Stimulated activated effector memory CD8-positive, alpha-beta T cell treated with anti-CD3 and anti-CD28 coated beads, Interleukin-12 subunit alpha, Interleukin-12 subunit beta, amount 100 ng/mL, for 72 hours (primary cell): ENCODE measurements around the gene YEATS2.
A peak's percentile ranks its signal among the peaks of the same experiment; 100 is the strongest.
"Not testable (repeated sequence)": the region's sequence is repeated elsewhere in the genome, so short reads cannot be mapped to it uniquely, and the experiment has no call there.

Source experiments
- ATAC-seq: fragments of 150-1000 bp; cut with Tn5 transposase; 2 replicates; pipeline ENCODE4 v1.10.0; 2021
- DNase-seq, 2 donors: peaks; one replicate each; pipeline ENCODE4 v3.0.0; 2021 to 2022; ENCODE audit warnings: low spot score in 2 of 2
- H3K27ac Mint-ChIP-seq: one replicate; pipeline ENCODE4 v1.8.0; 2022; ENCODE audit warnings: mild to moderate bottlenecking, mixed read lengths
- H3K36me3 Mint-ChIP-seq: one replicate; pipeline ENCODE4 v1.8.0; 2022; ENCODE audit warnings: mild to moderate bottlenecking, mixed read lengths
- H3K4me1 Mint-ChIP-seq: one replicate; pipeline ENCODE4 v1.8.0; 2022; ENCODE audit warnings: mixed read lengths
- H3K4me3 Mint-ChIP-seq: one replicate; pipeline ENCODE4 v1.8.0; 2022; ENCODE audit warnings: mild to moderate bottlenecking, mixed read lengths
- H3K9me3 Mint-ChIP-seq: one replicate; pipeline ENCODE4 v1.8.0; 2022; ENCODE audit warnings: mixed read lengths

The YEATS2 gene

GRCh38 chr3:183779896-183780465, 82.4 kb downstream of the YEATS2 start:
- Mint-ChIP-seq H3K9me3 (no peaks in the 10 kb centered on the region), H3K4me3 (no peak overlapping the region), H3K4me1 (no peaks in the 10 kb centered on the region), H3K36me3 (peaks cover 100% of the 10 kb centered on the region), H3K27ac (no peak overlapping the region)
- DNase-seq (no peak), ATAC-seq (no peak)

DNA sequence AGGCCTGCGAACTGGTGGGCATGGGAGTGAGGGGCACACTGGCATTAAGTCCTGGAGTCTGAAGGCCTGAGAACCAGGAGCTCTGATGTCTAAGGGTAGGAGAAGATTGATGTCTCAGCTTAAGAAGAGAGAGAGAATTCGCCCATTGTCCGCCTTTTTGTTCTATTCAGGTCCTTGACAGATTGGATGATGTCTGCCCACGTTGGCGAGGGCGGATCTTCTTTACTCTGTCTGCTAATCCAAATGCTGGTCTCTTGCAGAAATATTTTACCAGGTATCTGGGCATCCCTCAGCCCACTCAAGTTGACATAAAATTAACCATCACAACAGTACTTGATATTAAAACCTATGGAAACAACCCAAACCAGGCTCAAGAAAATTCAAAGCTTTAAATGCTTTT, 83.6 kb downstream of the YEATS2 start:
- Mint-ChIP-seq H3K27ac (no peak overlapping the region), H3K36me3 (peaks cover 100% of the 10 kb centered on the region), H3K9me3 (no peaks in the 10 kb centered on the region), H3K4me3 (no peak overlapping the region), H3K4me1 (no peaks in the 10 kb centered on the region)
- no peak for DNase-seq
- no peak for ATAC-seq

- Mint-ChIP-seq H3K36me3 (peaks cover 100% of the 10 kb centered on the region), H3K4me3 (no peak overlapping the region), H3K4me1 (no peaks in the 10 kb centered on the region), H3K27ac (no peak overlapping the region), H3K9me3 (no peaks in the 10 kb centered on the region)
- ATAC-seq (no peak), DNase-seq (no peak)
Observed at GRCh38 chr3:183782576-183783276, 85.1 kb downstream of the YEATS2 start.

- not testable (repeated sequence) for DNase-seq, H3K4me1 Mint-ChIP-seq, H3K9me3 Mint-ChIP-seq, H3K27ac Mint-ChIP-seq, ATAC-seq, H3K4me3 Mint-ChIP-seq
- H3K36me3 Mint-ChIP-seq, result peaks cover 100% of the 10 kb centered on the region
Observed at GRCh38 chr3:183784503-183784902, 86.9 kb downstream of the YEATS2 start.

DNA sequence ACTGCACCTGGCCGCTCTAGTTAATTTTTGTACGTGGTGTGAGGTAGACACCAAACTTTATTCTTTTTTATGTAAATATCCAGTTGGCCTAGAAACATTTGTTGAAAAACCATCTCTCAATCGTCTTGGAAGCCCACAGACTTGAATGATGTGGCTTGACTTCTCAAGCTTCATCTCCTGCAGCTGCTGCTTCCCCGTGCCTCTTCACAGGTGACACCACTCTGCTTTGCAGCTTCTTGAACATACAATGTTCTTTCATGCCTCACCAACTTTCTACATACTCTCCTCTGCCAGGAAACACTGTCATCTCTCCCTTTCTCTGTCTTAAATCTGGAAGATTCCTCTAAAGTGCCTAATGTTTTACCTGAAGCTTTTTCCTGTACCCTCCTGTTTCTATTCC, 92.2 kb downstream of the YEATS2 start:
- peaks cover 100% of the 10 kb centered on the region for H3K36me3 Mint-ChIP-seq
- no peak overlapping the region for H3K27ac Mint-ChIP-seq
- no peak for ATAC-seq
- H3K4me3 Mint-ChIP-seq, result no peak overlapping the region
- no peak for DNase-seq
- no peaks in the 10 kb centered on the region for H3K9me3 Mint-ChIP-seq
- no peaks in the 10 kb centered on the region for H3K4me1 Mint-ChIP-seq

DNA sequence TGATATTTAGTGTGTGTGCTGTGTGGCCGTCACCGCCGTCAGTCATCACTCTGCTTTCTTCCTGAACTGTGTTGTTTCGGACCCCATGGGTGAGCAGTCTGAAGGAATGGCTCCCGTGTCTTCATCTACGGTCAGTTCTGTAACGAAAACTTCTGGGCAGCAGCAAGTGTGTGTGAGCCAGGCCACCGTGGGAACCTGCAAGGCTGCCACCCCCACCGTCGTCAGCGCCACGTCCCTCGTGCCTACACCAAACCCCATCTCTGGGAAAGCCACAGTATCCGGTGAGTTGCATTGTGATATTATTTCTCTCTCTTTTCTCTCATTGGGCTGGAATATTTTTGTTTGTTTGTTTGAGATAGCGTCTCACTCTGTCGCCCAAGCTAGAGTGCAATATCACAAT, 93.1 kb downstream of the YEATS2 start:
- no peak for ATAC-seq
- Mint-ChIP-seq H3K27ac (no peak overlapping the region), H3K4me3 (no peak overlapping the region), H3K4me1 (no peaks in the 10 kb centered on the region), H3K36me3 (peaks cover 100% of the 10 kb centered on the region), H3K9me3 (no peaks in the 10 kb centered on the region)
- no peak for DNase-seq

DNA sequence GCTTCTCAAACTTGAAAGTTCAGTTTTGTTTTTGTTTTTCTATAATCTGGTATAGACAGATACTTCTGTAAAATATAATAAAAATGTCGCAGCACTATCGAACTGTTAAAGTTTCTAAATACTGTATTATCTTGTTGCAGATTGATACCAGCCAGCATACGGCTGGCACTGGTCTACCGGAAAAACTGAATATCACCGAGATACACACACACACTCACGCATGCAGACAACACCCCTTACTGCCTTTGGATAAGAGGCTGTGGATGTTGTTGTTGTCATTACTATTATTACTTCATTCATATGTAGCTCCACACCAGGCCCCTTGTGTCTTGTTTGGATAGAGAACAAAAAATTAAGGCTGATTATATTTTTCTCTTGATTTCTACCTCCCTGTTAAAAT, 95.4 kb downstream of the YEATS2 start:
- no peak for DNase-seq
- Mint-ChIP-seq H3K27ac (no peak overlapping the region), H3K36me3 (peaks cover 100% of the 10 kb centered on the region), H3K4me3 (no peak overlapping the region), H3K9me3 (no peaks in the 10 kb centered on the region), H3K4me1 (no peaks in the 10 kb centered on the region)
- no peak for ATAC-seq

- ATAC-seq (no peak), DNase-seq (no peak)
- Mint-ChIP-seq H3K36me3 (peaks cover 100% of the 10 kb centered on the region), H3K4me1 (no peaks in the 10 kb centered on the region), H3K9me3 (no peaks in the 10 kb centered on the region), H3K4me3 (no peak overlapping the region), H3K27ac (no peak overlapping the region)
Observed at GRCh38 chr3:183794452-183794851, 96.9 kb downstream of the YEATS2 start.

- Mint-ChIP-seq H3K4me1 (no peaks in the 10 kb centered on the region), H3K4me3 (no peak overlapping the region), H3K27ac (no peak overlapping the region), H3K36me3 (peaks cover 100% of the 10 kb centered on the region), H3K9me3 (no peaks in the 10 kb centered on the region)
- DNase-seq (no peak), ATAC-seq (no peak)
Observed at GRCh38 chr3:183796372-183796771, 98.8 kb downstream of the YEATS2 start.

DNA sequence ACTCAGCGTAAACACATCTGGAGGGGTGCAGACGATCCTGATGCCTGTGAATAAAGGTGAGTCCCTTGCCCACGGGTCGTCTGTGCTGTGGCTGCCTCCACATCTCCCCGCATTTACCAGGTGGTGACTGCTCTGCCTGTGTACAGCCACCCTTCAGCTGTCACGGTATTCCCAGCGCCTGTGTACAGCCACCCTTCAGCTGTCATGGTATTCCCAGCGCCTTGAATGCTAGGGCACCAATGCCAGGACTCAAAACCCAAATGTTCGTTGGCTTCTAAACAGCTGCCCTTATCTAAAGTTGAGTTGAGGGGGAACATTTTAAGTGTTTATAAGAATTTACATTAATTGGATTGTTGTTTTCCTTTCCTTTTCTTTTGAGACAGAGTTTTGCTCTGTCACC, 100.4 kb downstream of the YEATS2 start:
- Mint-ChIP-seq H3K4me3 (no peak overlapping the region), H3K4me1 (no peaks in the 10 kb centered on the region), H3K9me3 (no peaks in the 10 kb centered on the region), H3K27ac (peak overlapping the region; percentile 20), H3K36me3 (peaks cover 100% of the 10 kb centered on the region)
- DNase-seq (no peak), ATAC-seq (no peak)

DNA sequence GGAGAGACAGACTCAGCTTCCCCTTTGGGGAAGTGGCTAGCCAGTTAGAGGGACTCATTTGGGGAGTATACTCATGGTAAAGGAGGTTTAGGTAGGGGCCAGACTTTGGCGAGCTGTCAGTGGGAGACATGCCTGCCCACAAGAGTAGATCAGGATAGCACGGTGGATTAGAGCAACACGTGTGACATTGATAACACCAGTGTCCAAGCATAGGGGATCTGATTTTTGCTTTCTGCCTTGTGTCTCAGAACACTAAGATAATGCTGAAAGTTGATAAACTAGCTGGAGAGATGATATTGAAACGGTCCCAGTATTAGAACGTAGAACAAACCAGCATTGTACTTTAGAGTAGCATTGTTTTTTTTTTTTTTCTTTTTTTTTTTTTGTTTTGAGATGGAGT, 101.9 kb downstream of the YEATS2 start:
- H3K36me3 Mint-ChIP-seq, result peaks cover 100% of the 10 kb centered on the region
- H3K27ac Mint-ChIP-seq, result no peak overlapping the region
- H3K4me1 Mint-ChIP-seq, result no peaks in the 10 kb centered on the region
- no peak for DNase-seq
- no peaks in the 10 kb centered on the region for H3K9me3 Mint-ChIP-seq
- ATAC-seq, result no peak
- no peak overlapping the region for H3K4me3 Mint-ChIP-seq

DNA sequence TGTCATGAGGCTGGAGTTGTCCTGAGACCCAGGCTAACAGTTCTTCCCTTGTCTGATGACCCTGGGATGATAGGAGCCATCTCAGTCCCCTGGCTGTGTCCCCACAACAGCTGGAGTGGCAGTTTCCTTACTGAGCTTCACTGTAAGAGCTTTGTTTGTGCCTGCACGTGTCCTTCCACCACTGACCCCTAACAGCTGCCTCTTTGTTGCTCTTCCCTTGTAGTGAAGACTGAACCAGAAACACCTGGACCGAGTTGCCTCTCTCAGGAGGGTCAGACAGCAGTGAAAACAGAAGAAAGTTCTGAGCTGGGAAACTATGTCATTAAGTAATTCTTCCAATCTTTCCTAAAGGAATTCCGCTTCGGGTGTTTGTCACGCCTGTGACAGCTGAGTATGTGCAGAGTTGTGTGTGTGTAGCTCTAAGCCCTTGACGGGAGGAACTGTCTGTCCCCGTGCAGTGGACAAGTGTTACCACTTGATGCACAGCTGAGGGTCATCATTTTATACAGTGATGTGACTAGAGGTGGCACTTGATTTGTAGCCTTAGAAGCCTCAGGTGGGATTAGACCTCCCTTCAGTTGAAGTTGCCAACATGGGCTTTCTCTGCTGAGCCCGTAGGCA, 102.8 kb downstream of the YEATS2 start:
- Mint-ChIP-seq H3K27ac (no peak overlapping the region), H3K36me3 (peaks cover 100% of the 10 kb centered on the region), H3K4me3 (no peak overlapping the region), H3K9me3 (no peaks in the 10 kb centered on the region), H3K4me1 (no peaks in the 10 kb centered on the region)
- ATAC-seq (no peak), DNase-seq (no peak)

DNA sequence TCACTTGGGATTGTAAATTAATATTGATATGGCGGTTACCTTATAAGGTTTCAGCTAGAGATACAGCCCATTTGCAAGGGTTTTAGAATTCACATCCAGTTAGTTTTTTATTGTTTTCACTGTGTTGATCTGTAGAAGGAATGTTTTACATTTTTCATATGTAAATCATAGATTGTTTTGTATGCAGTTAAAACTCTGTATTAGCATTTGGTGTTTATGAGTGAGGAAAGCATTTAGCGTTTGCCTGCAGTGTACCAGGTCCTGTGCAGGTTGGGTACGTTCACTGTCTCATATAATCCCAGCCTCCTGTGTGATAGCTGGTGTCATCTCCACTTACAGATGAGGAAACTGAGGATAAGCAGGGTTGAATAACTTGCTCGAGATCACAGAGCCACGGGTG, 104.0 kb downstream of the YEATS2 start:
- no peak for ATAC-seq
- Mint-ChIP-seq H3K4me3 (no peak overlapping the region), H3K9me3 (no peaks in the 10 kb centered on the region), H3K4me1 (no peaks in the 10 kb centered on the region), H3K27ac (no peak overlapping the region), H3K36me3 (peaks cover 100% of the 10 kb centered on the region)
- no peak for DNase-seq

DNA sequence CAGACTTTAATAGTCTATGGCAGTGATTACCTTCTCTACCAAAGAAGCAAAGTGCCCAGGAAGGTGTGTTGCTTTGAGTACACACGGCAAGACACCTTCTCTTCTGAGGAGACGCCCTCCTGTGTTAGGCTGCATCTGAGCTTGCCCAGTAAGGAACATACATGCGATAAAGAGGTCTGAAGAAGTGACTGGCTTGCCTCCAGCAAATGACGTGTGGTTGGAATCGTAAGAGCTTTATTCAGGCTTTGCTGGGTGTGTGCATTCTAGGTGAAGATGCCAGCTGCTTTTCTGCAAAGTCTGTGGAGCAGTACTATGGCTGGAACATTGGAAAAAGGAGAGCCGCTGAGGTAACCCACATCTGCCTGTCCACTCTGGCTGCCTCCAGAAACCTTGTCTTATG, 105.4 kb downstream of the YEATS2 start:
- Mint-ChIP-seq H3K4me1 (no peaks in the 10 kb centered on the region), H3K4me3 (no peak overlapping the region), H3K36me3 (peaks cover 100% of the 10 kb centered on the region), H3K27ac (no peak overlapping the region), H3K9me3 (no peaks in the 10 kb centered on the region)
- no peak for DNase-seq
- ATAC-seq, result no peak

DNA sequence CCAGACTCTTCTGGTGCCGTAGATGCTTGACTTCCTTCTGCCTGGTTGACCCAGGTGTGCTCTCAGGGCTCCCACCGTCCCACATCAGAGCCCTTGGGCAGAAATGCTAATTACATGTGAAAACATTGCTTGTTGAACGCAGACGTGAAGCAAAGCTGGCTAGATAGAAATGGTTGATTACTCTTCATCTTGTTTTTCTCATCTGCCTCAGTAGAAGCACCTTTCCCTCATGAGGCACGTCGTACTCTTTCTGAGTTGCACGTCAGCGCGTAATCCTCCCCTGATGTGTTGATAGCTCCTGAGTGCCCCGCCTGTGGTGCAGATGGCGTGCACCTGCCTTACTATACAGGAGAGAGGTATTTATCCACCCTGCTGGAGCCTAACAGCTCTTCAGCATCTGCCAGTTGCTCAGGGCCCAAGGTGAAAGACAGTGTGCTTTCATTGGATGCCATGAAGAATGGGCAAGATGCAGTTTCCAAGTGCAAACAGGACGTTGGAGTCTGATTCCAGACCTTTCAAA, 109.7 kb downstream of the YEATS2 start:
- no peak for ATAC-seq
- no peak for DNase-seq
- H3K36me3 Mint-ChIP-seq, result peaks cover 100% of the 10 kb centered on the region
- H3K27ac Mint-ChIP-seq, result no peak overlapping the region
- H3K4me3 Mint-ChIP-seq, result no peak overlapping the region
- no peaks in the 10 kb centered on the region for H3K9me3 Mint-ChIP-seq
- no peaks in the 10 kb centered on the region for H3K4me1 Mint-ChIP-seq

- no peak for ATAC-seq
- DNase-seq, result no peak
- H3K36me3 Mint-ChIP-seq, result peaks cover 100% of the 10 kb centered on the region
- no peaks in the 10 kb centered on the region for H3K9me3 Mint-ChIP-seq
- no peaks in the 10 kb centered on the region for H3K4me1 Mint-ChIP-seq
- H3K27ac Mint-ChIP-seq, result peak overlapping the region; percentile 56
- H3K4me3 Mint-ChIP-seq, result no peak overlapping the region
Observed at GRCh38 chr3:183807881-183808280, 110.3 kb downstream of the YEATS2 start.
